ENCODE data around the gene BOLL.
"Not testable (repeated sequence)": the region's sequence is repeated elsewhere in the genome, so short reads cannot be mapped to it uniquely, and the experiment has no call there.

Gene BOLL

GRCh38 chr2:197784956-197785941, at the start of gene BOLL:
Gene BOLL (minus strand): TSS chr2:197785319. CDS start chr2:197781850, 3,469 bp downstream.
- no peak for DNase-seq

- not testable (repeated sequence) for DNase-seq
These were observed 49.7 kb upstream of the BOLL start for GRCh38 chr2:197834771-197835170.

- no peak for DNase-seq
These were observed 43.5 kb upstream of the BOLL start for GRCh38 chr2:197828464-197829135.

- no peak for DNase-seq
These were observed 42.5 kb upstream of the BOLL start for GRCh38 chr2:197827618-197828017.

GRCh38 chr2:197822333-197822732, 37.2 kb upstream of the BOLL start:
- no peak for DNase-seq

GRCh38 chr2:197821550-197822289, 36.6 kb upstream of the BOLL start:
- DNase-seq = no peak

GRCh38 chr2:197814526-197814925, 29.4 kb upstream of the BOLL start:
- DNase-seq = no peak

GRCh38 chr2:197813093-197813787, 28.1 kb upstream of the BOLL start:
- no peak for DNase-seq

- no peak for DNase-seq
These were observed 25.4 kb upstream of the BOLL start for GRCh38 chr2:197810491-197810890.

GRCh38 chr2:197810016-197810415, 24.9 kb upstream of the BOLL start:
- no peak for DNase-seq

GRCh38 chr2:197809064-197809463, 23.9 kb upstream of the BOLL start:
- no peak for DNase-seq

GRCh38 chr2:197805715-197806633, 20.9 kb upstream of the BOLL start:
- no peak for DNase-seq

- no peak for DNase-seq
These were observed 19.9 kb upstream of the BOLL start for GRCh38 chr2:197804758-197805714.

- peak; percentile 81 for DNase-seq
These were observed 19.1 kb upstream of the BOLL start, which contains the start of gene PLCL1 for GRCh38 chr2:197804049-197804757. Gene PLCL1 (plus strand): TSS chr2:197804593.

- peak; percentile 51 for DNase-seq
These were observed 17.9 kb upstream of the BOLL start for GRCh38 chr2:197803033-197803444.

- no peak for DNase-seq
These were observed 15.9 kb upstream of the BOLL start for GRCh38 chr2:197801033-197801432.

- no peak for DNase-seq
These were observed 15.0 kb upstream of the BOLL start for GRCh38 chr2:197800091-197800490.

GRCh38 chr2:197799068-197799467, 13.9 kb upstream of the BOLL start:
- DNase-seq = peak; percentile 32

- DNase-seq = no peak
These were observed 13.1 kb upstream of the BOLL start for GRCh38 chr2:197798187-197798586.
